ENCODE data around the gene VWA8. TPM values are rescaled to one million over a fixed set of nuclear protein-coding genes. Genes with fewer than 3 reads are reported as not detected.
"Not testable (repeated sequence)": the region's sequence is repeated elsewhere in the genome, so short reads cannot be mapped to it uniquely, and the experiment has no call there.

The VWA8 gene
- total RNA-seq, 6 experiments from 2014 or later = 11.3 to 14.7 (median 13.8) TPM

DNA sequence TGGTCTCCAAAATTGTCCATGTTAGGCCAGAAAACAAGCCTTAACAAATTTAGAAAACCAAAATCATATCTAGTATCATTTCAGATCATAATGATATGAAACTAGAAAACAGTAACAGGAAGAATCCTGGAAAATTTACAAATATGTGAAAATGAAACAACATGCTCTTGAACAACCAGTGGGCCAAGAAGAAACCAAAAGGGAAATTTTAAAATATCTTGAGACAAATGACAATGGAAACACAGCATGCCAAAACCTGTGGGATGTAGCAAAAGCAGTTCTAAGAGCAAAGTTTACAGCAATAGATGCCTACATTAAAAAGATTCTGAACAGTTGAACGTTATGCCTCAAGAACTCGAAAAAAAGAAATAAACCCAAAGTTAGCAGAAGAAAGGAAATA, 32.6 kb downstream of the VWA8 start:
- peaks cover 40% of the 10 kb centered on the region for H3K36me3 Mint-ChIP-seq (ENCODE audit: low read depth)
- peaks cover 29% of the 10 kb centered on the region for H3K4me1 Mint-ChIP-seq (ENCODE audit: low read depth)
- H3K27ac Mint-ChIP-seq = peak overlapping the region; percentile 1; the same call in 1 of the 2 replicates
- H3K27me3 Mint-ChIP-seq (ENCODE audit: insufficient read depth) = no peaks in the 10 kb centered on the region
- DNase-seq = no peak
- H3K9me3 Mint-ChIP-seq = peaks cover 24% of the 10 kb centered on the region
- TF ChIP-seq, protein P1, sequence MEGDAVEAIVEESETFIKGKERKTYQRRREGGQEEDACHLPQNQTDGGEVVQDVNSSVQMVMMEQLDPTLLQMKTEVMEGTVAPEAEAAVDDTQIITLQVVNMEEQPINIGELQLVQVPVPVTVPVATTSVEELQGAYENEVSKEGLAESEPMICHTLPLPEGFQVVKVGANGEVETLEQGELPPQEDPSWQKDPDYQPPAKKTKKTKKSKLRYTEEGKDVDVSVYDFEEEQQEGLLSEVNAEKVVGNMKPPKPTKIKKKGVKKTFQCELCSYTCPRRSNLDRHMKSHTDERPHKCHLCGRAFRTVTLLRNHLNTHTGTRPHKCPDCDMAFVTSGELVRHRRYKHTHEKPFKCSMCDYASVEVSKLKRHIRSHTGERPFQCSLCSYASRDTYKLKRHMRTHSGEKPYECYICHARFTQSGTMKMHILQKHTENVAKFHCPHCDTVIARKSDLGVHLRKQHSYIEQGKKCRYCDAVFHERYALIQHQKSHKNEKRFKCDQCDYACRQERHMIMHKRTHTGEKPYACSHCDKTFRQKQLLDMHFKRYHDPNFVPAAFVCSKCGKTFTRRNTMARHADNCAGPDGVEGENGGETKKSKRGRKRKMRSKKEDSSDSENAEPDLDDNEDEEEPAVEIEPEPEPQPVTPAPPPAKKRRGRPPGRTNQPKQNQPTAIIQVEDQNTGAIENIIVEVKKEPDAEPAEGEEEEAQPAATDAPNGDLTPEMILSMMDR (IDR thresholded peaks at IDR 0.05) = no peak
- peak overlapping the region; percentile 31 for H3K4me3 Mint-ChIP-seq

DNA sequence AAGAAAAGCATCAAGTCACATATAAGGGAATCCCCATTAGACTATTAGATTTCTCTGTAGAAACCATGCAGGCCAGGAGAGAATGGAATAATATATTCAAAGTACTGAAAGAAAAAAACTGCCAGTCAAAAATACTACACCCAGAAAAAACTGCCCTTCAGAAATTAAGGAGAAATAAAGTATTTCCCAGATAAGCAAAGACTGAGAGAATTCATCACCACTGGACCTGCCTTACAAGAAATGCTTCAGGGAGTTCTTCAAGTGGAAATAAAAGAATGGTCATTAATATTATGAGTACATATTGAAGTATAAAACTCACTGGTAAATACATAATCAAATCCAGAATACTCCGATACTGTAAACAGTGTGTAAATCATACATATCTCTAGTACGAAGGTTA, 35.9 kb downstream of the VWA8 start:
- H3K9me3 Mint-ChIP-seq = peaks cover 42% of the 10 kb centered on the region
- H3K27ac Mint-ChIP-seq = no peak overlapping the region
- no peaks in the 10 kb centered on the region for H3K27me3 Mint-ChIP-seq (ENCODE audit: insufficient read depth)
- peaks cover 9% of the 10 kb centered on the region for H3K4me1 Mint-ChIP-seq (ENCODE audit: low read depth)
- H3K4me3 Mint-ChIP-seq = no peak overlapping the region
- H3K36me3 Mint-ChIP-seq (ENCODE audit: low read depth) = peaks cover 56% of the 10 kb centered on the region
- TF ChIP-seq, protein P1 (IDR thresholded peaks at IDR 0.05) = no peak
- no peak for DNase-seq

DNA sequence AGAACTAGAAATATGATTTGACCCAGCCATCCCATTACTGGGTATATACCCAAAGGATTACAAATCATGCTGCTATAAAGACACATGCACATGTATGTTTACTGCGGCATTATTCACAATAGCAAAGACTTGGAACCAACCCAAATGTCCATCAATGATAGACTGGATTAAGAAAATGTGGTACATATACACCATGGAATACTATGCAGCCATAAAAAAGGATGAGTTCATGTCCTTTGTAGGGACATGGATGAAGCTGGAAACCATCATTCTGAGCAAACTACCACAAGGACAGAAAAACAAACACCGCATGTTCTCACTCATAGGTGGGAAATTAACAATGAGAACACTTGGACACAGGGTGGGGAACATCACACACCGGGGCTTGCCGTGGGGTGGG, 38.0 kb downstream of the VWA8 start:
- DNase-seq; H3K4me3 Mint-ChIP-seq; H3K27me3 Mint-ChIP-seq (ENCODE audit: insufficient read depth); H3K27ac Mint-ChIP-seq: not testable (repeated sequence)
- Mint-ChIP-seq H3K9me3 (peaks cover 42% of the 10 kb centered on the region), H3K36me3 (ENCODE audit: low read depth) (peaks cover 50% of the 10 kb centered on the region), H3K4me1 (ENCODE audit: low read depth) (peaks cover 13% of the 10 kb centered on the region)

DNA sequence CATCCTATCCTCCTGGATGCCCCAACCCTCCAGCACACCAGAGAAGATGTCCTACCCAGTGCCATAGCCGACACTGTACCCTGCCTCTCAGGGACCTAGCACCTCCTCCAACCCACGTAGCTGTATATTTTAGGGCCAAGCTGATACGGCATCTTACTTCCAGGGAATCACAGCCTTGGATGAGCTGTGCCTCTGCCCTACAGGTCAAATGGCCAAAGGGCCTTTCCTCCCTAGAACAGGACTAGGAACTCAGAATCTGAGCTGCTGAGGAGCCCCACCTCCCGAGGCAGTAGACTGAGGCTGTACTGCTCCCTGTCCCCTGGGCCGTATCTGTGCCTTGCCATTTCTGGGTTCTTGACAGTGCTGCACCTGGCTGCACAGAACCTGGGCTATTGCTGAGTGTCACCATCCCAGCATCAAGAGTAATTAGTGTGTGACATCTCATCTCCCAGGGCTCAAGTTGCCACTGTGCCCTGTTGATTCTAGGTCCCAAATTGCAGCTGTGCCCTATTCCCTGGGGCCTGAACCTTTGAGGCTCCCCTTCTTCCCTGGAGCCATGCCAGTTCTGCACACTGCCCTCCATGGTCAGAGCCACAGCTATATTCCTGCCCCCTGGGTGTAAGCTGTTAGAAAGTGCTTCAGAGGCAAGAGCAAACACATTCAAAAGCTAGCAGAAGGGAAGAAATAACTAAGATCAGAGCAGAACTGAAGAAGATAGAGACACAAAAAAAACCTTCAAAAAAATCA, 41.0 kb downstream of the VWA8 start:
- peaks cover 41% of the 10 kb centered on the region for H3K4me1 Mint-ChIP-seq (ENCODE audit: low read depth)

DNA sequence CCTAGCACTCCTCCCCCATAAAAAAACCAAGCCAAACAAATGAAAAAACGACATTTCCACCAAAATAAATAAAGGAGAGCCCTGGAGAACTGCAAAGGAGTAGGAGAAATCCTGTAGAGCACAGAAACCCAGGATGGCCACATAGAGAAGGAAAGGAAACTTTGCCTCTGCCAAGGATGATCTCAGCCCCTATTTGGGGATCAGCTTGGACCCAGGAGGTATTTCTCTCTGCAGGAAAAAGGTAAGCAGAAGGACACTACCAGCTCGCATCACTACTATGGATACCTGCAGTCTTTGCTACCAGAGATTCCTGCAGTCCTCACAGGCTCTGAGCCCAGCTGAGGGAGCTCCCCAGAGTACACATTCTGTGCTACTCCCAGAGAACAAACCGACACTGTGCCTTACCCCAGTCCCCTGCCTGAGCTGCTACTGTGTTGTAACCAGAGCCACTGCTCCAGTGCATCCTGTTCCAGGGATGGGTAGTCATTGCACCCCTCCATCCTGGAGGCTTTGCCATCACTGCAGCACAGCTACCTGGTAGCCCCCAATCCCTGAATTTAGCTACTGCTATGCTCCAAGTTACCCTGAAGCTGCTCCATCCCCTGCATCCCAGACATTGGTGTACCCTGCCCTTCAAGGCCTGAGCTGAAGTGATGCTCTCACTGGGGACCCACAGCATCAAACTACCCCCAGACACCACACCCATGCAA, 41.7 kb downstream of the VWA8 start:
- DNase-seq = no peak
- no peaks in the 10 kb centered on the region for H3K27me3 Mint-ChIP-seq (ENCODE audit: insufficient read depth)
- H3K27ac Mint-ChIP-seq = no peak overlapping the region
- H3K4me3 Mint-ChIP-seq = no peak overlapping the region
- TF ChIP-seq, protein P1 (IDR thresholded peaks at IDR 0.05) = no peak
- peaks cover 48% of the 10 kb centered on the region for H3K4me1 Mint-ChIP-seq (ENCODE audit: low read depth)
- H3K9me3 Mint-ChIP-seq = peaks cover 27% of the 10 kb centered on the region
- H3K36me3 Mint-ChIP-seq (ENCODE audit: low read depth) = peaks cover 25% of the 10 kb centered on the region

More for the DNA sequence above, 41.0 kb downstream of the VWA8 start:
- no peak for DNase-seq
- no peaks in the 10 kb centered on the region for H3K27me3 Mint-ChIP-seq (ENCODE audit: insufficient read depth)
- H3K27ac Mint-ChIP-seq = no peak overlapping the region
- peaks cover 34% of the 10 kb centered on the region for H3K9me3 Mint-ChIP-seq
- peaks cover 32% of the 10 kb centered on the region for H3K36me3 Mint-ChIP-seq (ENCODE audit: low read depth)
- H3K4me3 Mint-ChIP-seq = no peak overlapping the region
- TF ChIP-seq, protein P1 (IDR thresholded peaks at IDR 0.05) = no peak

DNA sequence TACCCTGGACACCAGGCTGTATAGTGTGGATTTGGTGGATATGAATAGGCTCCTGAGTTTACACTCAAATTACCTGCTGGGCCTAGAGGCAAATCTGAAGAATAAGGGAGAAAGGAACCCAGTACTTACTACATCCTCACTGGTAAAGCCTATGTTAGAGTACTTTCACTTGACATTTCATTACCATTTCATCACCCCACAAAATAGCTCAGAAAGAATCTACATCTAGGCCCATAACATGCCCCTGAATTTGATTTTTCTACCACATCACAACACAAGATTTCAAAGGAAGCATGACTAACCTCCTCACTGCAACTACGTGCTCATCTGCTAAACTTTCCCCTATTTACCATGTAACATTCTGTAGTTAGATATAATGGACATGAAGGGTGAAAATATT, 43.3 kb downstream of the VWA8 start:
- peak overlapping the region; percentile 72 for H3K27ac Mint-ChIP-seq
- TF ChIP-seq, protein P1 (IDR thresholded peaks at IDR 0.05) = no peak
- H3K27me3 Mint-ChIP-seq (ENCODE audit: insufficient read depth) = no peaks in the 10 kb centered on the region
- peaks cover 9% of the 10 kb centered on the region for H3K36me3 Mint-ChIP-seq (ENCODE audit: low read depth)
- peak; percentile 60 for DNase-seq
- peak overlapping the region; percentile 46 for H3K4me3 Mint-ChIP-seq
- peaks cover 48% of the 10 kb centered on the region for H3K4me1 Mint-ChIP-seq (ENCODE audit: low read depth)
- peaks cover 11% of the 10 kb centered on the region for H3K9me3 Mint-ChIP-seq
